Tibial nerve (tissue), 4 donors: ENCODE data around the gene KIF21B.

ENCODE experiments used
- EP300 ChIP-seq, 2 donors: sonication (generic); formaldehyde crosslinking; IDR thresholded peaks; one replicate each; pipeline ENCODE4 v1.6.1; 2017; ENCODE audit warnings: antibody characterized with exemption in 2 of 2, mild to moderate bottlenecking in 1 of 2
- POLR2A ChIP-seq, 2 donors: fragments of 450-650 bp; IDR thresholded peaks; one replicate each; pipeline ENCODE4 v1.6.1; 2017; ENCODE audit warnings: antibody characterized with exemption in 2 of 2, mild to moderate bottlenecking in 2 of 2, moderate library complexity in 2 of 2
- TF ChIP-seq, protein P1 (sequence below), 5 experiments: fragments of 200-600 bp in 3 of 5; fragments of 450-650 bp in 2 of 5; sonication (generic) in 3 of 5; IDR thresholded peaks; one replicate each; pipeline ENCODE4 v1.5.1; 2016 to 2019; ENCODE audit warnings: antibody characterized with exemption in 5 of 5, mild to moderate bottlenecking in 3 of 5, moderate library complexity in 2 of 5

DNA sequence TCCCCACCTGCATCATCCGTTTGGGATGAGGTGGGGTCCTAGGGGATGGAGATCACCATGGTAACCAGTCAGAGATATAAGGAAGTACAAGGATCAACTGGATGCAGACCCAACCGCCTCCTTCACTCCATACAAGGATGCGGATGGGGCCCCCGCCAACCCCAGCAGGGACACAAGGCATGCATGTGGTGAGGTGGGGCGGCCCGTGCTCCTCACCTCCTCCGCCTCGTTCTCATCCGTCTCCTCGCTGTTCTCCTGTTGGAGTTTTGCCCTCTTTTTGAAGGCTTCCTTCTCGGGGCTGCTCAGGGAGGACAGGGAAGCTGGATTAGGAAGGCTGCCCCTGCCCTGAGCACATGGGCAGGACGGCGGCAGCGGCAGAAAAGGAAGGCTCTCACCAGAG is 23.8 kb downstream of the KIF21B start:
- TF ChIP-seq, protein P1, sequence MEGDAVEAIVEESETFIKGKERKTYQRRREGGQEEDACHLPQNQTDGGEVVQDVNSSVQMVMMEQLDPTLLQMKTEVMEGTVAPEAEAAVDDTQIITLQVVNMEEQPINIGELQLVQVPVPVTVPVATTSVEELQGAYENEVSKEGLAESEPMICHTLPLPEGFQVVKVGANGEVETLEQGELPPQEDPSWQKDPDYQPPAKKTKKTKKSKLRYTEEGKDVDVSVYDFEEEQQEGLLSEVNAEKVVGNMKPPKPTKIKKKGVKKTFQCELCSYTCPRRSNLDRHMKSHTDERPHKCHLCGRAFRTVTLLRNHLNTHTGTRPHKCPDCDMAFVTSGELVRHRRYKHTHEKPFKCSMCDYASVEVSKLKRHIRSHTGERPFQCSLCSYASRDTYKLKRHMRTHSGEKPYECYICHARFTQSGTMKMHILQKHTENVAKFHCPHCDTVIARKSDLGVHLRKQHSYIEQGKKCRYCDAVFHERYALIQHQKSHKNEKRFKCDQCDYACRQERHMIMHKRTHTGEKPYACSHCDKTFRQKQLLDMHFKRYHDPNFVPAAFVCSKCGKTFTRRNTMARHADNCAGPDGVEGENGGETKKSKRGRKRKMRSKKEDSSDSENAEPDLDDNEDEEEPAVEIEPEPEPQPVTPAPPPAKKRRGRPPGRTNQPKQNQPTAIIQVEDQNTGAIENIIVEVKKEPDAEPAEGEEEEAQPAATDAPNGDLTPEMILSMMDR (IDR thresholded peaks at IDR 0.05) = no peak
- TF ChIP-seq EP300 (IDR thresholded peaks at IDR 0.05) (no peak), POLR2A (IDR thresholded peaks at IDR 0.05) (no peak)
